Loucy (cell line): Measurements from ENCODE around the gene NRIP1.

ENCODE experiments used
- H2AFZ ChIP-seq: fragments of 200-600 bp; sonication (generic); 2 replicates; pipeline ENCODE4 v1.6.0; 2016; ENCODE audit warnings: antibody characterized with exemption, mild to moderate bottlenecking, low read length, moderate library complexity
- H3F3A ChIP-seq: fragments of 200-600 bp; 2 replicates; pipeline ENCODE4 v1.6.0; 2016; ENCODE audit warnings: antibody characterized with exemption, low read depth, mild to moderate bottlenecking
- H3K27me3 ChIP-seq: fragments of 200-600 bp; sonication (generic); 2 replicates; pipeline ENCODE4 v1.6.1; 2014; ENCODE audit warnings: low read length, mild to moderate bottlenecking; ENCODE audit not compliant: insufficient read depth, poor library complexity, severe bottlenecking
- H3K36me3 ChIP-seq: fragments of 200-600 bp; sonication (generic); 2 replicates; pipeline ENCODE4 v1.6.1; 2016; ENCODE audit warnings: low read length; ENCODE audit not compliant: insufficient read depth
- H3K4me1 ChIP-seq: fragments of 200-600 bp; sonication (generic); 2 replicates; pipeline ENCODE4 v1.5.1; 2014; ENCODE audit warnings: low read length, mild to moderate bottlenecking; ENCODE audit not compliant: insufficient read depth, poor library complexity, severe bottlenecking
- H3K4me2 ChIP-seq: fragments of 200-600 bp; sonication (generic); 2 replicates; pipeline ENCODE4 v1.6.0; 2014; ENCODE audit warnings: antibody characterized with exemption, low read length, low read depth, mild to moderate bottlenecking; ENCODE audit not compliant: poor library complexity, severe bottlenecking
- H3K4me3 ChIP-seq: fragments of 200-600 bp; sonication (generic); 2 replicates; pipeline ENCODE4 v1.5.1; 2014; ENCODE audit warnings: low read length, mild to moderate bottlenecking, mixed read lengths; ENCODE audit not compliant: poor library complexity, severe bottlenecking
- H3K79me2 ChIP-seq: fragments of 200-600 bp; sonication (generic); 2 replicates; pipeline ENCODE4 v1.6.1; 2014; ENCODE audit warnings: low read length; ENCODE audit not compliant: insufficient read depth
- H3K9ac ChIP-seq: fragments of 200-600 bp; sonication (generic); 2 replicates; pipeline ENCODE4 v1.6.0; 2014; ENCODE audit warnings: mild to moderate bottlenecking, low read depth, low read length, moderate library complexity; ENCODE audit not compliant: poor library complexity, severe bottlenecking
- H3K9me2 ChIP-seq: fragments of 200-600 bp; sonication (generic); replicated peaks from 2 replicates; pipeline ENCODE4 v1.6.1; 2016; ENCODE audit warnings: low read depth, low read length, mixed read lengths
- H3K9me3 ChIP-seq: fragments of 200-600 bp; sonication (generic); 2 replicates; pipeline ENCODE4 v1.6.1; 2014; ENCODE audit warnings: mild to moderate bottlenecking, antibody characterized with exemption, low read length, low read depth; ENCODE audit not compliant: insufficient read depth
- H4K20me1 ChIP-seq: fragments of 200-600 bp; sonication (generic); 2 replicates; pipeline ENCODE4 v1.6.0; 2014; ENCODE audit warnings: antibody characterized with exemption, low read length, mild to moderate bottlenecking; ENCODE audit not compliant: insufficient read depth, poor library complexity, severe bottlenecking
- CTCF ChIP-seq: fragments of 200-600 bp; sonication (generic); conservative IDR thresholded peaks from 2 replicates; pipeline ENCODE4 v1.5.1; 2014; ENCODE audit warnings: mild to moderate bottlenecking, antibody characterized with exemption, low read length
- EZH2phosphoT487 ChIP-seq: fragments of 200-600 bp; IDR thresholded peaks from 2 replicates; pipeline ENCODE4 v1.6.1; 2018; ENCODE audit warnings: antibody characterized with exemption, mild to moderate bottlenecking, moderate library complexity, borderline replicate concordance

The NRIP1 gene

GRCh38 chr21:14922980-14923379 lies 141.8 kb downstream of the NRIP1 start:
- Histone ChIP-seq H3F3A (no peaks in the 10 kb centered on the region), H3K36me3 (no peaks in the 10 kb centered on the region), H3K79me2 (no peaks in the 10 kb centered on the region), H3K9ac (no peak overlapping the region), H3K4me3 (no peak overlapping the region), H2AFZ (no peak overlapping the region), H3K9me2 (no peaks in the 10 kb centered on the region), H3K9me3 (no peaks in the 10 kb centered on the region), H4K20me1 (no peaks in the 10 kb centered on the region), H3K27me3 (no peaks in the 10 kb centered on the region), H3K4me2 (no peak overlapping the region), H3K4me1 (no peaks in the 10 kb centered on the region)
- TF ChIP-seq EZH2phosphoT487 (no peak), CTCF (no peak)

- H3K4me1 ChIP-seq = no peaks in the 10 kb centered on the region
- H4K20me1 ChIP-seq = no peaks in the 10 kb centered on the region
- no peak overlapping the region for H3K4me3 ChIP-seq
- no peaks in the 10 kb centered on the region for H3K9me2 ChIP-seq
- H3K36me3 ChIP-seq = no peaks in the 10 kb centered on the region
- no peaks in the 10 kb centered on the region for H3K27me3 ChIP-seq
- H3K9me3 ChIP-seq = no peaks in the 10 kb centered on the region
- H3K9ac ChIP-seq = no peak overlapping the region
- H3F3A ChIP-seq = no peaks in the 10 kb centered on the region
- H3K4me2 ChIP-seq = no peak overlapping the region
- no peaks in the 10 kb centered on the region for H3K79me2 ChIP-seq
- H2AFZ ChIP-seq = no peak overlapping the region
- TF ChIP-seq CTCF (no peak), EZH2phosphoT487 (no peak)
These were observed 146.3 kb downstream of the NRIP1 start for GRCh38 chr21:14918527-14918926.

- Histone ChIP-seq H3K4me3 (no peak overlapping the region), H3F3A (no peaks in the 10 kb centered on the region), H3K9me3 (no peaks in the 10 kb centered on the region), H3K4me1 (no peaks in the 10 kb centered on the region), H3K4me2 (no peak overlapping the region), H3K79me2 (no peaks in the 10 kb centered on the region), H3K36me3 (no peaks in the 10 kb centered on the region), H4K20me1 (no peaks in the 10 kb centered on the region), H3K27me3 (no peaks in the 10 kb centered on the region), H2AFZ (no peak overlapping the region), H3K9me2 (no peaks in the 10 kb centered on the region), H3K9ac (no peak overlapping the region)
- no peak for TF ChIP-seq CTCF
- TF ChIP-seq EZH2phosphoT487 = no peak
These were observed 147.0 kb downstream of the NRIP1 start for GRCh38 chr21:14917762-14918161.
